Stomach smooth muscle (tissue), 2 donors: Measurements from ENCODE around the gene SEMA6C.

Experiments used
- H3K27ac ChIP-seq: one replicate; pipeline ENCODE4 v1.7.0; 2013; ENCODE audit warnings: mild to moderate bottlenecking, low read length, inconsistent platforms
- H3K27me3 ChIP-seq, 2 donors: one replicate each; pipeline ENCODE4 v1.7.0; 2013; ENCODE audit warnings: low read length in 2 of 2; ENCODE audit not compliant: insufficient read depth in 2 of 2, control insufficient read depth in 1 of 2
- H3K36me3 ChIP-seq, 2 donors: one replicate each; pipeline ENCODE4 v1.7.0; 2013; ENCODE audit warnings: low read length in 2 of 2; ENCODE audit not compliant: control insufficient read depth in 2 of 2, insufficient read depth in 2 of 2
- H3K4me1 ChIP-seq: one replicate; pipeline ENCODE4 v1.7.0; 2013; ENCODE audit warnings: low read length; ENCODE audit not compliant: control insufficient read depth, insufficient read depth
- H3K4me3 ChIP-seq, 2 donors: one replicate each; pipeline ENCODE4 v1.7.0; 2013; ENCODE audit warnings: low read length in 2 of 2
- H3K9ac ChIP-seq, 2 donors: one replicate each; pipeline ENCODE4 v1.7.0; 2013; ENCODE audit warnings: low read length in 2 of 2, mild to moderate bottlenecking in 1 of 2
- H3K9me3 ChIP-seq, 2 donors: one replicate each; pipeline ENCODE4 v1.7.0; 2013; ENCODE audit warnings: low read length in 2 of 2; ENCODE audit not compliant: control insufficient read depth in 2 of 2
- donor health status: healthy.
- donor health status: Pancreatic carcinoma.

The SEMA6C gene

GRCh38 chr1:151176514-151177045 lies 30.1 kb upstream of the SEMA6C start:
- H3K4me1 ChIP-seq = peaks cover 2% of the 10 kb centered on the region
- H3K4me3 ChIP-seq = no peak overlapping the region
- H3K9ac ChIP-seq = no peak overlapping the region
- H3K27me3 ChIP-seq = no peaks in the 10 kb centered on the region
- peaks cover 39 to 48% of the 10 kb centered on the region in 2 donors for H3K36me3 ChIP-seq
- H3K27ac ChIP-seq = no peak overlapping the region
- H3K9me3 ChIP-seq = no peaks in the 10 kb centered on the region

- no peaks in the 10 kb centered on the region for H3K9me3 ChIP-seq
- H3K9ac ChIP-seq = peak within 1 kb of the TSS in 1 of 2 donors; percentile 38
Measured at GRCh38 chr1:151175863-151176262, 29.4 kb upstream of the SEMA6C start, which contains the start of gene TMOD4. Gene TMOD4, minus strand, starts transcription at chr1:151175981. Its CDS starts 1,106 bp downstream, at chr1:151174875.

GRCh38 chr1:151175041-151175741 lies 28.8 kb upstream of the SEMA6C start:
- Histone ChIP-seq H3K27me3 (no peaks in the 10 kb centered on the region), H3K4me3 (no peak overlapping the region), H3K36me3 (peaks cover 28 to 41% of the 10 kb centered on the region in 2 donors), H3K9me3 (no peaks in the 10 kb centered on the region), H3K4me1 (peaks cover 2% of the 10 kb centered on the region), H3K9ac (peak overlapping the region in 1 of 2 donors; percentile 38), H3K27ac (no peak overlapping the region)

More at GRCh38 chr1:151175863-151176262, 29.4 kb upstream of the SEMA6C start, which contains the start of gene TMOD4:
- Histone ChIP-seq H3K27ac (no peak within 1 kb of the TSS), H3K36me3 (peaks cover 32 to 44% of the 10 kb centered on the region in 2 donors), H3K27me3 (no peaks in the 10 kb centered on the region), H3K4me1 (peaks cover 2% of the 10 kb centered on the region), H3K4me3 (no peak within 1 kb of the TSS)

GRCh38 chr1:151171190-151171589 lies 24.8 kb upstream of the SEMA6C start:
- Histone ChIP-seq H3K9me3 (no peaks in the 10 kb centered on the region), H3K9ac (no peak overlapping the region), H3K27ac (no peak overlapping the region), H3K27me3 (no peaks in the 10 kb centered on the region), H3K4me1 (peaks cover 14% of the 10 kb centered on the region), H3K36me3 (peaks cover 22 to 28% of the 10 kb centered on the region in 2 donors), H3K4me3 (no peak overlapping the region)

- H3K36me3 ChIP-seq = peaks cover 8% of the 10 kb centered on the region in 2 donors
- no peaks in the 10 kb centered on the region for H3K9me3 ChIP-seq
- peaks cover 28% of the 10 kb centered on the region for H3K4me1 ChIP-seq
- H3K9ac ChIP-seq = peak overlapping the region in 1 of 2 donors; percentile 84
- H3K4me3 ChIP-seq = peak overlapping the region; percentile 90 to 98
- no peaks in the 10 kb centered on the region for H3K27me3 ChIP-seq
- H3K27ac ChIP-seq = no peak overlapping the region
Measured at GRCh38 chr1:151167116-151167515, 20.7 kb upstream of the SEMA6C start.

- peak overlapping the region; percentile 97 for H3K27ac ChIP-seq
- peaks cover 11 to 14% of the 10 kb centered on the region in 2 donors for H3K36me3 ChIP-seq
- no peaks in the 10 kb centered on the region for H3K9me3 ChIP-seq
- peak overlapping the region; percentile 90 to 98 for H3K4me3 ChIP-seq
- H3K4me1 ChIP-seq = peaks cover 28% of the 10 kb centered on the region
- peak overlapping the region; percentile 84 to 96 for H3K9ac ChIP-seq
- H3K27me3 ChIP-seq = no peaks in the 10 kb centered on the region
Measured at GRCh38 chr1:151166505-151166956, 20.1 kb upstream of the SEMA6C start.

- H3K27me3 ChIP-seq = no peaks in the 10 kb centered on the region
- peaks cover 14 to 15% of the 10 kb centered on the region in 2 donors for H3K36me3 ChIP-seq
- H3K4me3 ChIP-seq = peak within 1 kb of the TSS; percentile 90 to 98
- no peaks in the 10 kb centered on the region for H3K9me3 ChIP-seq
- H3K4me1 ChIP-seq = peaks cover 28% of the 10 kb centered on the region
- peak within 1 kb of the TSS; percentile 97 for H3K27ac ChIP-seq
- H3K9ac ChIP-seq = peak within 1 kb of the TSS; percentile 84 to 96
Measured at GRCh38 chr1:151165738-151166504, 19.5 kb upstream of the SEMA6C start, which contains the start of the genes LYSMD1 and SCNM1. Gene LYSMD1, minus strand, starts transcription at chr1:151165902. Its CDS starts 644 bp downstream, at chr1:151165258. Gene SCNM1, plus strand, starts transcription at chr1:151166144. Its CDS starts 9 bp downstream, at chr1:151166153.

- Histone ChIP-seq H3K27ac (peak overlapping the region; percentile 97), H3K4me1 (peaks cover 28% of the 10 kb centered on the region), H3K4me3 (peak overlapping the region; percentile 90 to 98), H3K9ac (peak overlapping the region; percentile 84 to 96), H3K9me3 (no peaks in the 10 kb centered on the region), H3K36me3 (peaks cover 19 to 20% of the 10 kb centered on the region in 2 donors), H3K27me3 (no peaks in the 10 kb centered on the region)
Measured at GRCh38 chr1:151165281-151165737, 18.9 kb upstream of the SEMA6C start.

- peaks cover 28% of the 10 kb centered on the region for H3K4me1 ChIP-seq
- peak overlapping the region; percentile 97 for H3K27ac ChIP-seq
- peak overlapping the region; percentile 84 to 96 for H3K9ac ChIP-seq
- H3K27me3 ChIP-seq = no peaks in the 10 kb centered on the region
- peak overlapping the region; percentile 90 to 98 for H3K4me3 ChIP-seq
- no peaks in the 10 kb centered on the region for H3K9me3 ChIP-seq
- H3K36me3 ChIP-seq = peaks cover 20 to 22% of the 10 kb centered on the region in 2 donors
Measured at GRCh38 chr1:151164732-151165280, 18.4 kb upstream of the SEMA6C start.

- Histone ChIP-seq H3K27me3 (no peaks in the 10 kb centered on the region), H3K36me3 (peaks cover 28 to 37% of the 10 kb centered on the region in 2 donors), H3K4me3 (no peak overlapping the region), H3K9ac (no peak overlapping the region), H3K9me3 (no peaks in the 10 kb centered on the region), H3K4me1 (peaks cover 7% of the 10 kb centered on the region), H3K27ac (no peak overlapping the region)
Measured at GRCh38 chr1:151159373-151159772, 12.9 kb upstream of the SEMA6C start.
